A204.1 (cell line): ENCODE results near the gene CHST13.

Source experiments
- FAIRE-seq: peaks from 2 replicates; lab custom pipeline; 2012; peaks lifted over from hg19 to GRCh38; lab: Jason Lieb, UNC

Gene CHST13

GRCh38 chr3:126542340-126543241, 18.6 kb downstream of the CHST13 start:
- FAIRE-seq, result no peak

- FAIRE-seq, result no peak
Observed at GRCh38 chr3:126543457-126544061, 19.6 kb downstream of the CHST13 start.

- no peak for FAIRE-seq
Observed at GRCh38 chr3:126544596-126545281, 20.8 kb downstream of the CHST13 start.

GRCh38 chr3:126545544-126545943, 21.6 kb downstream of the CHST13 start:
- no peak for FAIRE-seq

- FAIRE-seq, result no peak
Observed at GRCh38 chr3:126546013-126546412, 22.1 kb downstream of the CHST13 start.

GRCh38 chr3:126546549-126547239, 22.7 kb downstream of the CHST13 start:
- no peak for FAIRE-seq

GRCh38 chr3:126547721-126548120, 23.8 kb downstream of the CHST13 start:
- no peak for FAIRE-seq

- FAIRE-seq, result no peak
Observed at GRCh38 chr3:126548556-126549466, 24.9 kb downstream of the CHST13 start.

- no peak for FAIRE-seq
Observed at GRCh38 chr3:126549861-126550487, 26.0 kb downstream of the CHST13 start.

GRCh38 chr3:126550488-126551051, 26.6 kb downstream of the CHST13 start:
- FAIRE-seq, result no peak

GRCh38 chr3:126551121-126551838, 27.3 kb downstream of the CHST13 start:
- FAIRE-seq, result no peak

- FAIRE-seq, result no peak
Observed at GRCh38 chr3:126551839-126552687, 28.1 kb downstream of the CHST13 start.

- FAIRE-seq, result no peak
Observed at GRCh38 chr3:126552688-126553283, 28.8 kb downstream of the CHST13 start.

- no peak for FAIRE-seq
Observed at GRCh38 chr3:126553284-126554084, 29.5 kb downstream of the CHST13 start.

- FAIRE-seq, result no peak
Observed at GRCh38 chr3:126554560-126555525, 30.9 kb downstream of the CHST13 start.
